GM23338 (cell line): ENCODE data around the gene COIL. TPM values are rescaled to one million over a fixed set of nuclear protein-coding genes. Genes with fewer than 3 reads are reported as not detected.

Source experiments
- ATAC-seq: fragments of 200-7000 bp; cut with Tn5 transposase; 3 replicates; pipeline ENCODE4 v1.9.1; 2020
- DNase-seq: peaks from one replicate; pipeline ENCODE4 v3.0.0-alpha.2; 2015; ENCODE audit warnings: low spot score
- H2AFZ ChIP-seq: fragments of 200-600 bp; sonication (generic); 2 replicates; pipeline ENCODE4 v1.8.0; 2016; ENCODE audit warnings: antibody characterized with exemption, mild to moderate bottlenecking, moderate library complexity
- H3F3A ChIP-seq: fragments of 200-600 bp; sonication (generic); replicated peaks from 2 replicates; pipeline ENCODE4 v1.8.0; 2017; ENCODE audit warnings: antibody characterized with exemption, mixed run types, low read depth
- H3K27ac ChIP-seq: fragments of 200-600 bp; sonication (generic); 2 replicates; pipeline ENCODE4 v1.6.1; 2016; ENCODE audit warnings: low read depth
- H3K27me3 ChIP-seq: fragments of 200-600 bp; sonication (generic); 2 replicates; pipeline ENCODE4 v1.8.0; 2016; ENCODE audit warnings: mild to moderate bottlenecking, mixed run types, moderate library complexity; ENCODE audit not compliant: insufficient read depth
- H3K36me3 ChIP-seq: fragments of 200-600 bp; sonication (generic); 2 replicates; pipeline ENCODE4 v1.8.0; 2016; ENCODE audit warnings: mild to moderate bottlenecking; ENCODE audit not compliant: insufficient read depth
- H3K4me1 ChIP-seq: fragments of 200-600 bp; sonication (generic); 2 replicates; pipeline ENCODE4 v1.8.0; 2016; ENCODE audit warnings: mild to moderate bottlenecking, moderate library complexity; ENCODE audit not compliant: insufficient read depth
- H3K4me2 ChIP-seq: fragments of 200-600 bp; sonication (generic); 2 replicates; pipeline ENCODE4 v1.7.1; 2017; ENCODE audit warnings: mixed run types
- H3K4me3 ChIP-seq: fragments of 200-600 bp; sonication (generic); 2 replicates; pipeline ENCODE4 v1.6.1; 2016; ENCODE audit warnings: mixed run types
- H3K79me2 ChIP-seq: fragments of 200-600 bp; sonication (generic); replicated peaks from 2 replicates; pipeline ENCODE4 v1.8.0; 2017; ENCODE audit warnings: mild to moderate bottlenecking; ENCODE audit not compliant: insufficient read depth
- H3K9me2 ChIP-seq: fragments of 200-600 bp; sonication (generic); 2 replicates; pipeline ENCODE4 v1.8.0; 2017; ENCODE audit not compliant: insufficient read depth
- H4K20me1 ChIP-seq: fragments of 200-600 bp; sonication (generic); replicated peaks from 2 replicates; pipeline ENCODE4 v1.8.0; 2017; ENCODE audit warnings: mild to moderate bottlenecking; ENCODE audit not compliant: insufficient read depth
- H3K27ac Mint-ChIP-seq: 2 replicates; pipeline ENCODE4 v1.8.0; 2020; ENCODE audit warnings: inconsistent platforms, mild to moderate bottlenecking, moderate library complexity, mixed read lengths
- H3K27me3 Mint-ChIP-seq: 3 replicates; pipeline ENCODE4 v1.8.0; 2022; ENCODE audit warnings: low read depth, mild to moderate bottlenecking, moderate library complexity, mixed read lengths, inconsistent platforms; ENCODE audit not compliant: insufficient read depth, poor library complexity
- H3K36me3 Mint-ChIP-seq: 3 replicates; pipeline ENCODE4 v1.8.0; 2021; ENCODE audit warnings: low read depth, mild to moderate bottlenecking, inconsistent platforms, moderate library complexity, mixed read lengths
- H3K4me1 Mint-ChIP-seq: 3 replicates; pipeline ENCODE4 v1.8.0; 2020; ENCODE audit warnings: mild to moderate bottlenecking, inconsistent platforms, mixed read lengths
- H3K4me3 Mint-ChIP-seq: 3 replicates; pipeline ENCODE4 v1.8.0; 2021; ENCODE audit warnings: moderate library complexity, mild to moderate bottlenecking, inconsistent platforms, mixed read lengths
- H3K9me3 Mint-ChIP-seq: 3 replicates; pipeline ENCODE4 v1.8.0; 2020; ENCODE audit warnings: moderate library complexity, mild to moderate bottlenecking, inconsistent platforms, mixed read lengths
- CREB1 ChIP-seq: fragments of 250-450 bp; sonication (Bioruptor Pico); IDR thresholded peaks from 2 replicates; pipeline ENCODE4 v1.5.0; 2020; ENCODE audit warnings: low read depth, mild to moderate bottlenecking, moderate library complexity
- EZH2 ChIP-seq: fragments of 200-600 bp; sonication (generic); IDR thresholded peaks from one replicate; pipeline ENCODE4 v1.8.0; 2017; ENCODE audit warnings: antibody characterized with exemption, mild to moderate bottlenecking, low read depth; ENCODE audit not compliant: unreplicated experiment
- ZNF114 ChIP-seq: fragments of 250-450 bp; sonication (Bioruptor Pico); IDR thresholded peaks from 2 replicates; pipeline ENCODE4 v1.5.0; 2020; ENCODE audit warnings: mild to moderate bottlenecking, moderate library complexity
- polyA plus RNA-seq: library from polyadenylated mRNA; unstranded; fragments of >200 nt; fragmentation: Nextera tagmentation; extraction: Ambion mirVana; gene quantifications from 2 replicates; pipeline ENCODE4 v1.2.1, GENCODE V29; 2016
- total RNA-seq: library from RNA; depleted of rRNA; stranded (reverse); fragments of >200 nt; shearing (Covaris generic); gene quantifications from 2 replicates; pipeline ENCODE4 v1.2.3, GENCODE V29; 2014
- TF ChIP-seq, protein P1 (sequence below): fragments of 250-450 bp; sonication (Bioruptor Pico); IDR thresholded peaks from 2 replicates; pipeline ENCODE4 v1.5.0; 2020; ENCODE audit warnings: mild to moderate bottlenecking, moderate library complexity
- TF ChIP-seq, protein P2 (sequence below), 2 experiments: fragments of 200-600 bp in 1 of 2; sonication (generic) in 1 of 2; conservative IDR thresholded peaks; 2 replicates each; pipeline versions ENCODE4 v1.5.1 to v1.6.1; 2016 to 2017; ENCODE audit warnings: antibody characterized with exemption in 2 of 2, low read depth in 2 of 2, mild to moderate bottlenecking in 2 of 2, moderate library complexity in 1 of 2

Gene COIL
- total and polyA plus RNA-seq, 2 experiments from 2014 or later = 18.5 to 32.2 TPM

DNA sequence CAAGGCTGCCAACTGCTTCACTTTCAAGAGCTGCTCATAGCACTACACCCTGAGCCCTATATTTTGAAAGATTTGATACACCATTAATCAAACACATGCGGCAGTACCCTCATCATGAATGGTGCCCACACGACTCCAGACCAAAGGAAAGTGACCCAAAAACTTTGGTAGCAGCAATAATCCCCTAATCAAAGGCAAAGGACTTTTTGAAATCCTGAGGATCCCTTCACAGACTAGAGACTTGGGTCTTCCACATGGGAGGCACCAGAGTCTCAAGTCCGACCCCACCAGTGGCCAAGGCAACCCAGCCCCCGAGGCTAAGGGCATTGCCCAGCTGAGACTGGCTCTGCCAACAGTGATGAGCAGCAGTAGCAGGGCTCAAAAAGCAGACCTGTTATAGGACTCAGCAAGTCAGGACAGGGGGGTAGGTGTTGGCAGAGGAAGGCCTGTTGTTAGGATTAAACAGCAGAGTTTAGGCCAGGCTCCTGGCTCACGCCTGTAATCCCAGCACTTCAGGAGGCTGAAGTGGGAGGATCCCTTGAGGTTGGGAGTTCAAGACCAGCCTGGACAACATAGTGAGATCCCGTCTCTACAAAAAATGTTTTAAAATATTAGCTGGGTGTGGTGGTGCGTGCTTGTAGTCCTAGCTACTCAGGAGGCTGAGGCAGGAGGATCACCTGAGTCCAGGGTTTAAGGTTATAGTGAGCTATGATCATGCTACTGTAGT, 50.2 kb downstream of the COIL start (continued):
- TF ChIP-seq, protein P1, sequence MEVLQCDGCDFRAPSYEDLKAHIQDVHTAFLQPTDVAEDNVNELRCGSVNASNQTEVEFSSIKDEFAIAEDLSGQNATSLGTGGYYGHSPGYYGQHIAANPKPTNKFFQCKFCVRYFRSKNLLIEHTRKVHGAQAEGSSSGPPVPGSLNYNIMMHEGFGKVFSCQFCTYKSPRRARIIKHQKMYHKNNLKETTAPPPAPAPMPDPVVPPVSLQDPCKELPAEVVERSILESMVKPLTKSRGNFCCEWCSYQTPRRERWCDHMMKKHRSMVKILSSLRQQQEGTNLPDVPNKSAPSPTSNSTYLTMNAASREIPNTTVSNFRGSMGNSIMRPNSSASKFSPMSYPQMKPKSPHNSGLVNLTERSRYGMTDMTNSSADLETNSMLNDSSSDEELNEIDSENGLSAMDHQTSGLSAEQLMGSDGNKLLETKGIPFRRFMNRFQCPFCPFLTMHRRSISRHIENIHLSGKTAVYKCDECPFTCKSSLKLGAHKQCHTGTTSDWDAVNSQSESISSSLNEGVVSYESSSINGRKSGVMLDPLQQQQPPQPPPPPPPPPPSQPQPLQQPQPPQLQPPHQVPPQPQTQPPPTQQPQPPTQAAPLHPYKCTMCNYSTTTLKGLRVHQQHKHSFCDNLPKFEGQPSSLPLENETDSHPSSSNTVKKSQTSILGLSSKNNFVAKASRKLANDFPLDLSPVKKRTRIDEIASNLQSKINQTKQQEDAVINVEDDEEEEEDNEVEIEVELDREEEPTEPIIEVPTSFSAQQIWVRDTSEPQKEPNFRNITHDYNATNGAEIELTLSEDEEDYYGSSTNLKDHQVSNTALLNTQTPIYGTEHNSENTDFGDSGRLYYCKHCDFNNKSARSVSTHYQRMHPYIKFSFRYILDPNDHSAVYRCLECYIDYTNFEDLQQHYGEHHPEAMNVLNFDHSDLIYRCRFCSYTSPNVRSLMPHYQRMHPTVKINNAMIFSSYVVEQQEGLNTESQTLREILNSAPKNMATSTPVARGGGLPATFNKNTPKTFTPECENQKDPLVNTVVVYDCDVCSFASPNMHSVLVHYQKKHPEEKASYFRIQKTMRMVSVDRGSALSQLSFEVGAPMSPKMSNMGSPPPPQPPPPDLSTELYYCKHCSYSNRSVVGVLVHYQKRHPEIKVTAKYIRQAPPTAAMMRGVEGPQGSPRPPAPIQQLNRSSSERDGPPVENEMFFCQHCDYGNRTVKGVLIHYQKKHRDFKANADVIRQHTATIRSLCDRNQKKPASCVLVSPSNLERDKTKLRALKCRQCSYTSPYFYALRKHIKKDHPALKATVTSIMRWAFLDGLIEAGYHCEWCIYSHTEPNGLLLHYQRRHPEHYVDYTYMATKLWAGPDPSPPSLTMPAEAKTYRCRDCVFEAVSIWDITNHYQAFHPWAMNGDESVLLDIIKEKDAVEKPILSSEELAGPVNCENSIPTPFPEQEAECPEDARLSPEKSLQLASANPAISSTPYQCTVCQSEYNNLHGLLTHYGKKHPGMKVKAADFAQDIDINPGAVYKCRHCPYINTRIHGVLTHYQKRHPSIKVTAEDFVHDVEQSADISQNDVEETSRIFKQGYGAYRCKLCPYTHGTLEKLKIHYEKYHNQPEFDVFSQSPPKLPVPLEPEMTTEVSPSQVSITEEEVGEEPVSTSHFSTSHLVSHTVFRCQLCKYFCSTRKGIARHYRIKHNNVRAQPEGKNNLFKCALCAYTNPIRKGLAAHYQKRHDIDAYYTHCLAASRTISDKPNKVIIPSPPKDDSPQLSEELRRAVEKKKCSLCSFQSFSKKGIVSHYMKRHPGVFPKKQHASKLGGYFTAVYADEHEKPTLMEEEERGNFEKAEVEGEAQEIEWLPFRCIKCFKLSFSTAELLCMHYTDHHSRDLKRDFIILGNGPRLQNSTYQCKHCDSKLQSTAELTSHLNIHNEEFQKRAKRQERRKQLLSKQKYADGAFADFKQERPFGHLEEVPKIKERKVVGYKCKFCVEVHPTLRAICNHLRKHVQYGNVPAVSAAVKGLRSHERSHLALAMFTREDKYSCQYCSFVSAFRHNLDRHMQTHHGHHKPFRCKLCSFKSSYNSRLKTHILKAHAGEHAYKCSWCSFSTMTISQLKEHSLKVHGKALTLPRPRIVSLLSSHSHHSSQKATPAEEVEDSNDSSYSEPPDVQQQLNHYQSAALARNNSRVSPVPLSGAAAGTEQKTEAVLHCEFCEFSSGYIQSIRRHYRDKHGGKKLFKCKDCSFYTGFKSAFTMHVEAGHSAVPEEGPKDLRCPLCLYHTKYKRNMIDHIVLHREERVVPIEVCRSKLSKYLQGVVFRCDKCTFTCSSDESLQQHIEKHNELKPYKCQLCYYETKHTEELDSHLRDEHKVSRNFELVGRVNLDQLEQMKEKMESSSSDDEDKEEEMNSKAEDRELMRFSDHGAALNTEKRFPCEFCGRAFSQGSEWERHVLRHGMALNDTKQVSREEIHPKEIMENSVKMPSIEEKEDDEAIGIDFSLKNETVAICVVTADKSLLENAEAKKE (CRISPR knock-in tag) = no peak
- no peak for TF ChIP-seq ZNF114 (CRISPR knock-in tag)
- TF ChIP-seq, protein P2, sequence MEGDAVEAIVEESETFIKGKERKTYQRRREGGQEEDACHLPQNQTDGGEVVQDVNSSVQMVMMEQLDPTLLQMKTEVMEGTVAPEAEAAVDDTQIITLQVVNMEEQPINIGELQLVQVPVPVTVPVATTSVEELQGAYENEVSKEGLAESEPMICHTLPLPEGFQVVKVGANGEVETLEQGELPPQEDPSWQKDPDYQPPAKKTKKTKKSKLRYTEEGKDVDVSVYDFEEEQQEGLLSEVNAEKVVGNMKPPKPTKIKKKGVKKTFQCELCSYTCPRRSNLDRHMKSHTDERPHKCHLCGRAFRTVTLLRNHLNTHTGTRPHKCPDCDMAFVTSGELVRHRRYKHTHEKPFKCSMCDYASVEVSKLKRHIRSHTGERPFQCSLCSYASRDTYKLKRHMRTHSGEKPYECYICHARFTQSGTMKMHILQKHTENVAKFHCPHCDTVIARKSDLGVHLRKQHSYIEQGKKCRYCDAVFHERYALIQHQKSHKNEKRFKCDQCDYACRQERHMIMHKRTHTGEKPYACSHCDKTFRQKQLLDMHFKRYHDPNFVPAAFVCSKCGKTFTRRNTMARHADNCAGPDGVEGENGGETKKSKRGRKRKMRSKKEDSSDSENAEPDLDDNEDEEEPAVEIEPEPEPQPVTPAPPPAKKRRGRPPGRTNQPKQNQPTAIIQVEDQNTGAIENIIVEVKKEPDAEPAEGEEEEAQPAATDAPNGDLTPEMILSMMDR (conservative IDR thresholded peaks at IDR 0.05; ENCODE audit: low read depth in 2 of 2) = no peak

DNA sequence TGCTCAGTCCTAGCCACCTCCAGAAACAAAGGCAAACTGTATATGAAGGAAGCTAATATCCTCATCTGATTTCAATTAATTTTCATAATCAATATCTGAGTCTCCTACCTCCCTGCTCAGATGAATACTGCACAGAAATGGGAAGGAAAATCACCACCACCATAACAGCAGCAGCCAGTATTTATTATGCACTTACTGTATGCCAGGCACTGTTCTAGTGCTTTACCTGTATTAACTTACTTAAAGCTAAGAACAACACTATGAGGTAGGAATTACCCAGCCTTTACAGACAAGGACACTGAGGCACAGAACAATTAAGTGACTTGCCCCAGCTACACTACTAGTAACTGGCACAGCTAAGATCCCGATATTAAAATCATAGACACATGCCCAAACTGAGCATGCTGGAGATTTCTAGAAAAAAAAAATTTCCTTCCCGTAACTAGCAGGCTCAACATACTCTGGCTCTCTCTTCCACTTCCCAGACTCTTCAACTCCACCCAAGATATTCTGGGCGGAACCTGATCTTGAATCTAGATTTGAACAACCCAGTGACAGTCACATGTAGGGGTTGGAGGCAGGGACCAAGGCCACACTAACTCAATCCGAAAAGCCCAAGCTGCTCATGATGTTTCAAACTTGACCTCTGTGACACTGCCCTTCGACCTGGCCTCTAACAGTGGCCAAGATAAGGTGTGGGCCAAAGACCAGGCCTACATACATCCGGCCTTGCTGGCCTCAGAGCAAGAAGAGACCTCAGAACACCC, 50.9 kb downstream of the COIL start:
- ATAC-seq (no peak), DNase-seq (no peak)
- Histone ChIP-seq H3K4me1 (peaks cover 12% of the 10 kb centered on the region), H3K4me2 (no peak overlapping the region), H3K4me3 (no peak overlapping the region), H3K27me3 (peaks cover 17% of the 10 kb centered on the region), H3K9me2 (no peaks in the 10 kb centered on the region), H3F3A (no peaks in the 10 kb centered on the region), H3K36me3 (peaks cover 21% of the 10 kb centered on the region), H2AFZ (no peak overlapping the region), H3K27ac (no peak overlapping the region), H4K20me1 (peaks cover 6% of the 10 kb centered on the region; the same call in 1 of the 2 replicates), H3K79me2 (peaks cover 29% of the 10 kb centered on the region)
- Mint-ChIP-seq H3K4me1 (peaks cover 10% of the 10 kb centered on the region), H3K27me3 (peaks cover 20% of the 10 kb centered on the region), H3K36me3 (peaks cover 30% of the 10 kb centered on the region), H3K9me3 (no peaks in the 10 kb centered on the region), H3K27ac (no peak overlapping the region), H3K4me3 (no peak overlapping the region)
- TF ChIP-seq, protein P1 (CRISPR knock-in tag) = no peak
- TF ChIP-seq EZH2 (no peak), CREB1 (CRISPR knock-in tag) (no peak)
